ENCODE results near the gene SLFN14. TPM values are rescaled to one million over a fixed set of nuclear protein-coding genes. Genes with fewer than 3 reads are reported as not detected.

Gene SLFN14
- polyA plus RNA-seq, 1 experiment: not detected

DNA sequence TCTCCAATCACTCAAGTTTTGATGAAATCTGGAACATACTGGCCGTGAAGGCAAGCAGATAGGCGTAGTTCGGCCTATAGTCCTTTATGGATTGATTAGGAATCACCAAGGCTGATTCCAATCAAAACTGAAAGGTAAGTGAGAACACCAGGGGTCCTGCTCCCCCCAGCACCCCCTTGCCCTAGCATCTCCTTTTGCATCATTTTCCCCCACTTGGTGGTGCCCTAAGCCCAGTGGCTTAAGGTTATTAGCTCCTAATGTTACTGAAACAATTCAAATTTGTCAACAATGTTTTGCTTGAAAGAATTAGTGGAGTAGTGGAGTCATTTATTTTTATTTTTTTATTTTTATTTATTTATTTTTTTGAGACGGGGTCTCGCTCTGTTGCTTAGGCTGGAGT is 4.9 kb downstream of the SLFN14 start:
- Histone ChIP-seq H3K4me3 (ENCODE audit: low read depth, low read length) (no peak overlapping the region), H3K27ac (ENCODE audit: low read depth, low read length) (no peak overlapping the region), H3K27me3 (ENCODE audit: control insufficient read depth, insufficient read depth, low read length) (peaks cover 14% of the 10 kb centered on the region), H3K9me3 (ENCODE audit: control insufficient read depth, insufficient read depth, low read length) (no peaks in the 10 kb centered on the region)
- ChIA-PET CTCF (interaction anchor here (0.6 to 1.9 kb wide), 4 partner anchors 23 to 243 kb away, joined by 3 to 5 read pairs (median 4); partner anchors contain the start of gene PEX12), POLR2A (no interaction called here)
- TF ChIP-seq, protein P1, sequence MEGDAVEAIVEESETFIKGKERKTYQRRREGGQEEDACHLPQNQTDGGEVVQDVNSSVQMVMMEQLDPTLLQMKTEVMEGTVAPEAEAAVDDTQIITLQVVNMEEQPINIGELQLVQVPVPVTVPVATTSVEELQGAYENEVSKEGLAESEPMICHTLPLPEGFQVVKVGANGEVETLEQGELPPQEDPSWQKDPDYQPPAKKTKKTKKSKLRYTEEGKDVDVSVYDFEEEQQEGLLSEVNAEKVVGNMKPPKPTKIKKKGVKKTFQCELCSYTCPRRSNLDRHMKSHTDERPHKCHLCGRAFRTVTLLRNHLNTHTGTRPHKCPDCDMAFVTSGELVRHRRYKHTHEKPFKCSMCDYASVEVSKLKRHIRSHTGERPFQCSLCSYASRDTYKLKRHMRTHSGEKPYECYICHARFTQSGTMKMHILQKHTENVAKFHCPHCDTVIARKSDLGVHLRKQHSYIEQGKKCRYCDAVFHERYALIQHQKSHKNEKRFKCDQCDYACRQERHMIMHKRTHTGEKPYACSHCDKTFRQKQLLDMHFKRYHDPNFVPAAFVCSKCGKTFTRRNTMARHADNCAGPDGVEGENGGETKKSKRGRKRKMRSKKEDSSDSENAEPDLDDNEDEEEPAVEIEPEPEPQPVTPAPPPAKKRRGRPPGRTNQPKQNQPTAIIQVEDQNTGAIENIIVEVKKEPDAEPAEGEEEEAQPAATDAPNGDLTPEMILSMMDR (IDR thresholded peaks at IDR 0.05; ENCODE audit: low read depth, low read length): peak; percentile 27; the same call in 1 of the 2 replicates
- DNase-seq (ENCODE audit: low read depth, low spot score): no peak

GRCh38 chr17:35554668-35555067 is 6.0 kb downstream of the SLFN14 start:
- TF ChIP-seq, protein P1 (IDR thresholded peaks at IDR 0.05; ENCODE audit: low read depth, low read length): no peak
- Histone ChIP-seq H3K4me3 (ENCODE audit: low read depth, low read length) (no peak overlapping the region), H3K27me3 (ENCODE audit: control insufficient read depth, insufficient read depth, low read length) (peaks cover 17% of the 10 kb centered on the region), H3K9me3 (ENCODE audit: control insufficient read depth, insufficient read depth, low read length) (no peaks in the 10 kb centered on the region), H3K27ac (ENCODE audit: low read depth, low read length) (no peak overlapping the region)
- POLR2A ChIA-PET: no interaction called here
- CTCF ChIA-PET: interaction anchor here (0.6 to 4.2 kb wide), 6 partner anchors 16 to 443 kb away, joined by 3 to 26 read pairs (median 4); partner anchors contain the start of gene SLFN12L
- DNase-seq (ENCODE audit: low read depth, low spot score): no peak

DNA sequence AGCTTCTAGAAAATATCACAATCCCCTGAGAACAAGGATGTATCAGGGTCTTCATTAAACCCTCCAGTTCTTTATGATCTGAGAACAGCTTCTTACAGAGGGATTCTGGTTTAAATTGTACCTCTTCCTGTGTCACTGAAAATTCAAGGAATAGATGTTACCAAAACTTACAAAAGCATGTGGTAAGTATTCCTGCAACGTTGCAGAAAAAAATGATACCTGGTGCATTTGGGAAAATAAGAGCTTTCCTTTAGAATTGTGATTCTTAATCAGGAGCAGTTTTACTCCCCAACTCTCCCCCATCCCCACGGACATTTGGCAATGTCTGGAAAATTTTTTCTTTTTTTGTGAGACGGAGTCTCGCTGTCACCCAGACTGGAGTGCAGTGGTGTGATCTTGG is 7.3 kb downstream of the SLFN14 start:
- Histone ChIP-seq H3K4me3 (ENCODE audit: low read depth, low read length) (no peak overlapping the region), H3K9me3 (ENCODE audit: control insufficient read depth, insufficient read depth, low read length) (no peaks in the 10 kb centered on the region), H3K27ac (ENCODE audit: low read depth, low read length) (no peak overlapping the region), H3K27me3 (ENCODE audit: control insufficient read depth, insufficient read depth, low read length) (peaks cover 27% of the 10 kb centered on the region)
- ChIA-PET POLR2A (no interaction called here), CTCF (interaction anchor here (0.6 to 4.2 kb wide), 4 partner anchors 15 to 681 kb away, joined by 3 to 26 read pairs (median 3); partner anchors contain the start of gene SLFN12L)
- DNase-seq (ENCODE audit: low read depth, low spot score): no peak
- TF ChIP-seq, protein P1 (IDR thresholded peaks at IDR 0.05; ENCODE audit: low read depth, low read length): no peak

DNA sequence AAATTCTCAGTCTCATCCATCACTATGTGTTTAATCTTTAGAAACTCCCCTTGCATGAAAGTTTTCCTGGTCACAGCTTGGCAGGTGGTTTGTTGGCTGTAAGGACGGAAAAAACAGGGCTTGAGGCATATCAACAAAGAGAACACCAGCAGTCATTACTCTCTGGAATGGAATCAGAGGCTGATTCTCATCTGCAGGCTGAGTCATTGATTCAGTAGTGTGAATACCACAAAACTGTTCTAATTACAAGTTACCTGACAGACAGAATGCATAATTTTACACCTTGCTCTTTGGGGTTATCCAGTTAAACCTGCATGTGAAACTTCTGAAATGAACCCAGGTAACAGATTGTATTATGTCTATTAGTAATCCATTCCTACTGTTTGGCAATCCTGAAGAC is 11.6 kb downstream of the SLFN14 start:
- Histone ChIP-seq H3K27ac (ENCODE audit: low read depth, low read length) (no peak overlapping the region), H3K9me3 (ENCODE audit: control insufficient read depth, insufficient read depth, low read length) (no peaks in the 10 kb centered on the region), H3K4me3 (ENCODE audit: low read depth, low read length) (no peak overlapping the region), H3K27me3 (ENCODE audit: control insufficient read depth, insufficient read depth, low read length) (peaks cover 35% of the 10 kb centered on the region)
- TF ChIP-seq, protein P1 (IDR thresholded peaks at IDR 0.05; ENCODE audit: low read depth, low read length): no peak
- no peak for DNase-seq (ENCODE audit: low read depth, low spot score)
- CTCF ChIA-PET: interaction anchor here (0.6 to 1.4 kb wide), 5 partner anchors 9 to 236 kb away, joined by 3 to 5 read pairs (median 4); no protein-coding TSS in a partner anchor
- POLR2A ChIA-PET: no interaction called here

DNA sequence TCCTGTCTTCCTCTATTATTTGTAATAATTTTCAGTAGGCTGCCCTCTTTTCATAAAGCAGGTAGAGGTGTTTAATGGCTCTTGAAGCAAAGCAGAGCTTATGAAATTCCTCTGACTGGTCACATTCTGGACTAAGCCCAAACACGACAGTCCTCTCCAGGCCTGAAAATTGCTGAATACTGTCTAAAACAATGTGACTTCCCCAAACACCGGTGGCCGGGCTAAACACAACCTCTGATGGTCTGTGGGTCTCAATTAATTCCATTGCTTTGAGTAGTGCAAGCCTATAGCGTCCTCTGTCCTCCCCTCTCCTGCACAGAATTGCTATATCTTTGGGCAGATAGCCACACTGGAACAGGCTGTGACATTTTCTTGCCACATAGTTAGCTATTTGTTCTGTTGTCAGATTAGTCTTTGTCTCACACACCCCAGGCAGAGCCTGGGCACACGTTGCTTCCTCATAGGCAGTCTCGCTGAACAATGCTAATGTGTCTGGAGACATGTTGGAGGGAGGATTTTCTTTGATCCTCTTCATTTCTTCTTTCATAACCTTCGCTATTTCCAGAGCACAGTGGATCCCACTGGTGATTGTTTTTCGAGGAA is 12.3 kb downstream of the SLFN14 start:
- no peak overlapping the region for H3K4me3 ChIP-seq (ENCODE audit: low read depth, low read length)
- TF ChIP-seq, protein P1 (IDR thresholded peaks at IDR 0.05; ENCODE audit: low read depth, low read length): no peak
- H3K27ac ChIP-seq (ENCODE audit: low read depth, low read length): no peak overlapping the region
- peaks cover 35% of the 10 kb centered on the region for H3K27me3 ChIP-seq (ENCODE audit: control insufficient read depth, insufficient read depth, low read length)
- DNase-seq (ENCODE audit: low read depth, low spot score): no peak
- ChIA-PET CTCF (interaction anchor here (1.2 to 1.4 kb wide), 2 partner anchors 9 to 10 kb away, joined by 4 to 5 read pairs; no protein-coding TSS in a partner anchor), POLR2A (no interaction called here)
- H3K9me3 ChIP-seq (ENCODE audit: control insufficient read depth, insufficient read depth, low read length): no peaks in the 10 kb centered on the region

All from AG04450 (cell line).